HG02981 (cell line): ENCODE results near the gene SPTBN4.
A peak's percentile ranks its signal among the peaks of the same experiment; 100 is the strongest.

Experiments used
- ATAC-seq: cut with Tn5 transposase; IDR thresholded peaks from one replicate; pipeline ENCODE4 v1.9.1; 2021; ENCODE audit warnings: mild to moderate bottlenecking, moderate library complexity; ENCODE audit not compliant: unreplicated experiment

The SPTBN4 gene

DNA sequence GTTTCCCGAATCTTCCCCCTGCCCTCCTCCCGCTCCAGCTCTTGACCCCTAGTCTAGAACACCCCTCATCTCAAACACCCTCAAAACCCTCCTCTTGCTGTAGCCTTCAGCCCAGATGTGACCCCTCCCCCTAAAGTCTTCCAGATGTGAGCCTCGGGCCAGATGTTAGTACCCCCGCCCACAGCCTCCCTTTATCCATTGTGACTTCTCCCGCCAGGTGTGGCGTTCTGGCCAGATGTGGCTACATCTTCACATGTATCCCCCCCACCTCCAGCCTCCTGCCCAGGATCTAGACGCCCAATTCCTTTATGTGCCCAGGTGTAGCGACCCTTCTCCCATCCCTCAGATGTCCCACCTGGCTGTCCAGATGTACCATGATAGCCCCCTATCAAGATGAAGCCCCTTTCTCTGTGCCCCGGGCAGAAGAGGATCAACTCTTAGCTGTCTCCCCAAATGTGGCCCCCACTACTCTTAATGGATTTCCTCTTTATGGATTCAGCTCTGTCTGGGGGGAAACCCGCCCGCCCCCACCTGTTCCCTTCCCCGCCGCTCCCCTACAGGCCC is 133.9 kb downstream of the SPTBN4 start:
- ATAC-seq, result no peak

DNA sequence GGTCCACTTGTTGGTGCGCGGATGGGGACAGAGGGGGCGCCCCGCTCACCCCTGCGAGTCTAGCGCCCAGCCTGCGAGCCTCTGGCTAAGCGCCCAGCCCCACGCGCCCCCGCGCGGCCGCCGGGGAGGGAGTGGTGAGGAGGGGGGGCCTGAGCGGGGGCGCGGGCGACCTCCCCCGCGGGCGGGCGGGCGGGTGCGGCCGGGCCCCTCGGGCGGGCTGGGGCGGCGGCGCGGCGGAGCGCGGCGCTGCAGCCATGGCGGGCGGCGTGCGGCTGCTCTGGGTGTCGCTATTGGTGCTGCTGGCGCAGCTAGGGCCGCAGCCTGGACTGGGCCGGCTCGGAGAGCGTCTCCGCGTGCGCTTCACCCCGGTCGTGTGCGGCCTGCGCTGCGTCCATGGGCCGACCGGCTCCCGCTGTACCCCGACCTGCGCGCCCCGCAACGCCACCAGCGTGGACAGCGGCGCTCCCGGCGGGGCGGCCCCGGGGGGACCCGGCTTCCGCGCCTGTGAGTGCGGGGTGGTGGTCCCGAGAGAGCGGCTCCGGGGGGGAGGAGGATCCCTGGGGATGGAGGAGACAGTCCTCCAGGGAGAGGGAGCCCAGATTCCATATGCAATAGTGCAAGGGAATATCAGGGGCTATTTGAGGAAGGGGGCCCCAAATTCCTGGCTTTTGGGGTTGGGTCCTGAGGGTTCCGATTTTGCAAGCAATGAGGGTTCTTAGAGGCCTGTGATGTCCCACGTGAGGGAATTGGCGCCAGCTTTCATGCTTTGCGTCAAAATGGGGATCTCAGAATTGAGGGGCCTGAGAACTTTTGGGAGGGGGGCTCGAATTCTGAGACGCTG is 134.6 kb downstream of the SPTBN4 start, which contains the start of gene LTBP4:
Gene LTBP4, plus strand, starts transcription at position 236 of the 841 bp plus-strand sequence. Its CDS starts 19 bp downstream, at position 255.
- ATAC-seq, result no peak

DNA sequence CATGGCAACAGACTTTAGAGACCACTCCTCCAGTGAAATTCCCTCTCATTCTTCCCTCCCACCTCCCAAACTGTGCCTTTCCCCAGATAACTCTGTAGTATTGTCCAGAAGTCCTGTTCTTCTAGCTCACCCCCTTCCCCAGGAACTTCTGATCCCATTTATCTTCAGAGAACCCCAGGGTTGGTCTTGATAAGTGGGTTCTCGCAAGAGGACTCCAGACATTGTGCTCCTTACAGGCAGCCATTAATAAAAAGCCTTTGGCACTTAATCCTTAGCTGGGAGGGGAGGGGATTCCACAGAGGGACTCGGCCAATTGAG is 136.2 kb downstream of the SPTBN4 start:
- no peak for ATAC-seq

DNA sequence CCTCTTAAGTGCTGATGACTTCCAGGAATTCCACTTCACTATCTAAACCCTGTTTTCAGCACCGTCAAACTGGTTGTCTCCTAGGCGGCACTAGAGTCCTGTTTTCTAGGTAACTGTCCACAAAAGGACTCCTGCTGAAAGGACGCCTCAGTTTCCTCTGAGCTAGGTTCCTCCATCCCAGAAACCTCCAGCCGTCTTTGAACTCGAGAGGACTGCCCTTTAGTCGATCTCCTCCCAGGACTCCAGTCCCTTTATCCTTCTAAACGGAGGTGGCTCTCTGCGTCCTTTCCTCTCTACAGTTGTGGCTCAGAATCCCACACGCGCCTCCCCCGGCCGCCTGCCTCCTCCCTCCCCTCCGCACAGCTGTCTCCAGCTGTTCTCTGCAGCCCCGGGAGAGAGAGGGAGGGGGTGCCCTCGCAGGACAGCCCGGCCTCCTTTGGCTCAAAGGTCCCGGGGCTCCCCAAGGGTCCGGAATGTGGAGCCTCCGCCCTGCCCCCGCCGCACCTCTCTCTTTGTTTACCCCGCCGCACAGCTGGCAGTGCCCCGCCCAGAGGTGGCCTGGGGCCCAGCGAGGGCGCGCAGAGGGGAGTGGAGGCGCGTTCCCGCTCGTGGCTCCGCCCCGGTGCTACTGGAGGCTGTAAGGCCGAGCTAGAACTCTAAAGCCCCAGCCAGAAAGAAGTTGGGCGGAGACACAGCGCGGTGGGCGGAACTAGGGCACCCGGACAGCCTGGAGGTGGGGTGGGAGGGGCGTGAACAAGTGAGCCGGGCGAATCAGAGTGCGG is 136.8 kb downstream of the SPTBN4 start:
- peak; percentile 69 for ATAC-seq

DNA sequence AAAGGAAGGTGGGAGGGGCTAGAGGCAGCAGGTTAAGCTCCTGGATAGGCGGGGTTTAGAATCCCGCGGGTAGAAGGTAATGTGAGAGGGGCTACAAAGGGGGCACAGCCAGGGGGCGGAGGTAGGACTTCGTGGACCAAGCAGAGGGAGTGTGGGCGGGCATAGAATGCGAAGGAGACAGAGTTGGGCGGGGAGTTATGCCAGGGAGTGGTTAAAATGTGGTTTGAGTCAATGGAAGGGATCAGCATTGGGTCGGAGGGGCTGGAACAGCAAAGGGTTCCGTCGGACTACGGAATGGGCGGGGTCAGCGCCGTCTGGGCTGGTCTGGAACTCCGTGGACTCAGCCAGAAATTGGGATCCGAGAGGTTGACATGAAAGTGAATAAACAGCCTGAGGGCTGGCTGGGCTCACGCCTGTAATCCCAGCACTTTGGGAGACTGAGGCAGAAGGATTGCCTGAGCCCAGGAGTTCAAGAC is 137.4 kb downstream of the SPTBN4 start:
- ATAC-seq, result no peak

DNA sequence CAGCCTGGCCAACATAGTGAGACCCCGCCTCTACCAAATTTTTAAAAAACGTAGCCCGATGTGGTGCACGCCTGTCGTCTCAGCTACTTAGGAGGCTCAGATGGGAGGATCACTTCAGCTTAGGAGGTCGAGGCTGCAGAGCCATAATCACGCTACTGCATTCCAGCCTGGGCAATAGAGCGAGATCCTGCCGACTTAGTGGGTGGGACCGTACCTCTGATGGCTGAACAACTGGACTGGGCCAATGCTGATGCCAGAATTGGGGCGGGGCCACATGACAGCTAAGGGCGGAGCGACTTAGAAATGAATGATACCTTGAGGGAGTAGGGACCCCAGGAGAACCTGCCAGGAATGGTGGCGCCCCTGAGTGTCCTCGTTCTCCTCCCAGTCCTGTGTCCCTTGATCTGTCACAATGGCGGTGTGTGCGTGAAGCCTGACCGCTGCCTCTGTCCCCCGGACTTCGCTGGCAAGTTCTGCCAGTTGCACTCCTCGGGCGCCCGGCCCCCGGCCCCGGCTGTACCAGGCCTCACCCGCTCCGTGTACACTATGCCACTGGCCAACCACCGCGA is 137.9 kb downstream of the SPTBN4 start:
- no peak for ATAC-seq

DNA sequence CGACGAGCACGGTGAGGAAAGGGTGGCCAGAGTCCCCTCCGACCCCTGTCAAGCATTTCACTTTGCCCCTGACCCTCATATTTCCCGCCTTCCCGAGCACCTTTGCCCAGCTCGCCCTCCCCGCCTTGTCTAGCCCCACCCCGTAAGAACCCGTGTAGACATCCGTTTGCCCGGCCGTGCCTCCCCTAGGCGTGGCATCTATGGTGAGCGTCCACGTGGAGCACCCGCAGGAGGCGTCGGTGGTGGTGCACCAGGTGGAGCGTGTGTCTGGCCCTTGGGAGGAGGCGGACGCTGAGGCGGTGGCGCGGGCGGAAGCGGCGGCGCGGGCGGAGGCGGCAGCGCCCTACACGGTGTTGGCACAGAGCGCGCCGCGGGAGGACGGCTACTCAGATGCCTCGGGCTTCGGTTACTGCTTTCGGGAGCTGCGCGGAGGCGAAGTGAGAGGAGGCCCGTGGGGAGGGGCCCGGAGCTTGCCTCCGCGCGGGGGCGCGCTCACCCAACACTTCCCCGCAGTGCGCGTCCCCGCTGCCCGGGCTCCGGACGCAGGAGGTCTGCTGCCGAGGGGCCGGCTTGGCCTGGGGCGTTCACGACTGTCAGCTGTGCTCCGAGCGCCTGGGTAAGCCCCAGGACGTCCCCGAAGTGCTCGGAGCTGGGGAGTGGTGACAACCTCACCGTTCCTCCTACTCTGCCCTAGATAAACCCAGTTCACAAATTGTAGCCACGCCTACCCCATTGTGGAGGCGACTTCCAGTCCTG is 138.6 kb downstream of the SPTBN4 start:
- peak; percentile 26 for ATAC-seq

DNA sequence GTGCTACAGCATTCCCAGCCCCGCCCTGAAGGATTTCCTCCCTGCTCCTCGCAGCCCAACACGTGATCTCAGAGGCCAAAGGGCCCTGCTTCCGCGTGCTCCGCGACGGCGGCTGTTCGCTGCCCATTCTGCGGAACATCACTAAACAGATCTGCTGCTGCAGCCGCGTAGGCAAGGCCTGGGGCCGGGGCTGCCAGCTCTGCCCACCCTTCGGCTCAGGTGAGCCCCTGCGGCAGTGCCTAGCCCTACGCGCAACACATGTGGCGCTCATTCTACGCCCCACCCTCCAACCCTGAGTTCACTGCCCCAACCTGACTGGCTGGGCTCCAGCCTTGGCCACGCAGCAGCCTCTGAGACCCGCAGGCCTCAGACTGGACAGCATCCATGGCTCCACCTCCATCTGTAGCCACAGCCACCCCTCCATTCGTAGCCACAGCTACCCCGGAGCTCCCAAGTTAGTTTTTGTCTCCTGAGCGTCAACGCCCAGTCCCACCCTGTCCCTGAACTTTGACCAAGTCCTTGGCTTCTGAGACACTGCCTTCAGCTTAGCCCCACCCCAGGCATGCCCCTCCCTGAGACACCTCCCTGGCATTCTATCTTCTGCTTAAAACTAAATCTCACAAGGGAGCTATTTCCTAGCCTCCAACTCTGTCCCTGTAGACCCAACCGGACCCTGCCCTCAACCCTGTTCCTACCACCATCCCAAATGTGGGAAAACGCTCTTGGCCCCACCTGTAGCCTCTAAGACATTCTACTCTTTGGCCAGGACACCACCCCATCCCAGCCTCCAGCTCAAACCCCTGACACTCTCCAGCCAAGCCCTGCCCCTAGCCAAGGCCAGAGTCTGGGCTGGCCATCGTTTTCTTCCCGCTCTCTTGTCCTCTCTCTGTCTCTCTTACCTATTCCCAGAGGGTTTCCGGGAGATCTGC is 140.8 kb downstream of the SPTBN4 start:
- no peak for ATAC-seq

DNA sequence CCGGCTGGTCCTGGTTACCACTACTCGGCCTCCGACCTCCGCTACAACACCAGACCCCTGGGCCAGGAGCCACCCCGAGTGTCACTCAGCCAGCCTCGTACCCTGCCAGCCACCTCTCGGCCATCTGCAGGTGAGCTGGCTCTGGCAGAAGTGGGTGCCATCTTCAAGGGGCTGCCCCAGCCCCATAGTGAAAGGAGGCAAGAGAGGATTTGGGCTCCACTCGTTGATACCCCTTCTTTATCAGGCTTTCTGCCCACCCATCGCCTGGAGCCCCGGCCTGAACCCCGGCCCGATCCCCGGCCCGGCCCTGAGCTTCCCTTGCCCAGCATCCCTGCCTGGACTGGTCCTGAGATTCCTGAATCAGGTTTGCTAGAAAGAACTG is 141.4 kb downstream of the SPTBN4 start:
- ATAC-seq, result no peak

DNA sequence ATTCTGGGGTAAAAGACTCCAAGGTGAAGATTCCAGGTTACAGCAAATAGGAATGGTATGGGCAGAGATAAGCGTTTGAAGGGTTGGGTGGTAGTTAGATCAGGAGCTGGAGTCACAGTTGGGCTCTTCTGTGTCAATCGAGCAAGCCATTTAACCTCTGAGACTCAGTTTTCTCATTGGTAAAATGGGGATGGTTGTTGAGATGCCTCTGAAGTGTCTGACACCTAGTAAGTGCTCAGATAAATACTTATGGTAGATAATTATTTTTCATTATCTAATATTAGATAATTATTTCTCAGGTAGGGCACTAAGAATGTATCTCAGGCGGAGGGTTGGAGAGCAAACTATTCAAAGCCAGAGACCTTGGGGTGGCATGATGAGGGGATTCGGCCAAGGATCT is 142.2 kb downstream of the SPTBN4 start:
- ATAC-seq, result no peak

DNA sequence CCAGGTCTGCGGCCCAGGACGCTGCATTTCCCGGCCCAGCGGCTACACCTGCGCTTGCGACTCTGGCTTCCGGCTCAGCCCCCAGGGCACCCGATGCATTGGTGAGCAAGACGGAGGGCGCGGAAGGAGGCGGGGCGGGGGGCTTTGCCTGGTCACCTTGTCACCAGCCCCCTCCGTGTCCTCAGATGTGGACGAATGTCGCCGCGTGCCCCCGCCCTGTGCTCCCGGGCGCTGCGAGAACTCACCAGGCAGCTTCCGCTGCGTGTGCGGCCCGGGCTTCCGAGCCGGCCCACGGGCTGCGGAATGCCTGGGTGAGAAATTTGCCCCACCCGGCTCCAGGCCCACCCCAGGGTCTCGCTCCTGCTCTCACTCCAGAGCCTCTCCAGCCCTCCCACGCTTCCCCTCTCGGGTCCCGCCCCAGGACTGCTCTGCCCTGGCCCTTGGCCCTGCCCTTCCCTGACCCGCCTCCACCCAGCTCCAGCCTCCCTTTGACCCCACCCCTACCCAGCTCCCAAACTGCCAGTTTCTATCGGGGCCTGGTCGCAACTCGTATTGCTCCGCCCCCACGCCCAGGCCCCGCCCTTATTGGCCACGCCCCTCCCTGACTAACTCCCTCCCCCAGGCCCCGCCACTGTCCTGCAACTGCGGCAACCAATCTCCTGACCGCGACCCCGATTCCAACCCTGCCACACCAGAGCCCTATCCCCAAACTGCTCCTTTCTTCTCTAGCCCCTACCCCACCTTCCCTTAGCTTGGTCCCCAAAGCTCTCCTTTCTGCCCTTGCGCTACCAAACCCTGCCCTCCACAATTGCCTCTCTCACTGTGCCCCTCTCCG is 143.0 kb downstream of the SPTBN4 start:
- ATAC-seq, result peak; percentile 48

DNA sequence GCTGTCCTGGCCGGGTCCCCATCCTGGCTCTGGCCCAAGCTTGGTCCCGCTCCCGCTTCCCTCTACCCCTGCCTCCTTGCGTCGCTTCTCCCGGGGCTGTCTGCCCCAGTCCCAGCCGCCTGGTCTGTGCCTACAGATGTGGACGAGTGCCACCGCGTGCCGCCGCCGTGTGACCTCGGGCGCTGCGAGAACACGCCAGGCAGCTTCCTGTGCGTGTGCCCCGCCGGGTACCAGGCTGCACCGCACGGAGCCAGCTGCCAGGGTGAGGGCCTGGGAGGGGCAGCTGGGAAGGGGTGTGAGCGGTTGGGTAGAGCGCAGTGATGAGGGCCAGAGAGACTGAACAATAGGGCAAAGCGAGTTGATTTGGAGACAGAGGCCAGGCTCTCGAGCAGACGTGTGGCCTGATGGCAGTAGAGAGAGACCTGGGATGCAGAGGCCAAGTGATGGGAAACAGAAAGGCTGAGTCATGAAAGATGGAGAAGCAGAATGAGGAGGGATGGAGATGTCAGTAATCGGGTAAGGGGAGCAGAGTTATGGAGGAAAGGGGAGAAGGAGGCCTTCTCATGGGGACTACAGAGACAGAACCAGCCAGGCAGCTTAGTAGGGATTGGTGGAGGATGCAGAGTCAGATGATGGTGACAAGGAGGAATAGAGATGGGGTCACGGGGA is 143.7 kb downstream of the SPTBN4 start:
- no peak for ATAC-seq

DNA sequence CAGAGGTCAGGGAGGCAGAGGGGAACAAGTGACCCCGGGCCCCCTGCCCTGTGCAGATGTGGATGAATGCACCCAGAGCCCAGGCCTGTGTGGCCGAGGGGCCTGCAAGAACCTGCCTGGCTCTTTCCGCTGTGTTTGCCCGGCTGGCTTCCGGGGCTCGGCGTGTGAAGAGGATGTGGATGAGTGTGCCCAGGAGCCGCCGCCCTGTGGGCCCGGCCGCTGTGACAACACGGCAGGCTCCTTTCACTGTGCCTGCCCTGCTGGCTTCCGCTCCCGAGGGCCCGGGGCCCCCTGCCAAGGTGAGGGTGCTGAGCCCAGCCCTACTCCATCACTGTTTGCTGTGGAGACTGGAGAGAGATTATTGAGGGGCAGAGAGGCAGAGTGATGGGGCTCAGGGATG is 144.3 kb downstream of the SPTBN4 start:
- ATAC-seq, result no peak

DNA sequence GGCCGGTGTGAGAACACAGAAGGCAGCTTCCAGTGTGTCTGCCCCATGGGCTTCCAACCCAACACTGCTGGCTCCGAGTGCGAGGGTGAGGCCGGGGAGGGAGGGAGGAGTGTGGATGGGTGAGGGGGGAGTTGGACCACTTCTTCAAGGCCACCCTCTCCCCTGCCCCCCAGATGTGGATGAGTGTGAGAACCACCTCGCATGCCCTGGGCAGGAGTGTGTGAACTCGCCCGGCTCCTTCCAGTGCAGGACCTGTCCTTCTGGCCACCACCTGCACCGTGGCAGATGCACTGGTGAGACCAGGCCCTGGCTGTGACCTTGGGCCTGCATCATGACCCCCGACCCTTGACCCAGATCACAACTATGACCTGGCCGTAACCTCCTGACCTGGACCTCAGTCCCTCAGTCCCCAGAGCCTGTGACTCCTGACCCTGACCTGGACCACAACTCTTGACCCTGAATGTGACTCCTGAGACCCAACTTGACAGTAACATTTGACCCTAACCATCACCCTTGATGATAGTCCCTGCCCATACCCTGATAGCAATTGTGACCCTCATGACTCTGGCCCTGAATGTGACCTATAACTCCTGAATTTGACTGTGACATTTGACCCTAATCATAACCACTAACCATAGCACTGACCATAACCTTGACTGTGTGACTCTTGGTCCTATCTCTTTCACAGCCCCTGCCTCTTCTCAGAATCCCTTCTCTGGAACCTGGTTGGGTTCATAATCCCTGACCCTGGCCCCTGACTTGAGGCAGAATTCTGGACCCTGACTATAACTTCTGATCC is 145.3 kb downstream of the SPTBN4 start:
- no peak for ATAC-seq

DNA sequence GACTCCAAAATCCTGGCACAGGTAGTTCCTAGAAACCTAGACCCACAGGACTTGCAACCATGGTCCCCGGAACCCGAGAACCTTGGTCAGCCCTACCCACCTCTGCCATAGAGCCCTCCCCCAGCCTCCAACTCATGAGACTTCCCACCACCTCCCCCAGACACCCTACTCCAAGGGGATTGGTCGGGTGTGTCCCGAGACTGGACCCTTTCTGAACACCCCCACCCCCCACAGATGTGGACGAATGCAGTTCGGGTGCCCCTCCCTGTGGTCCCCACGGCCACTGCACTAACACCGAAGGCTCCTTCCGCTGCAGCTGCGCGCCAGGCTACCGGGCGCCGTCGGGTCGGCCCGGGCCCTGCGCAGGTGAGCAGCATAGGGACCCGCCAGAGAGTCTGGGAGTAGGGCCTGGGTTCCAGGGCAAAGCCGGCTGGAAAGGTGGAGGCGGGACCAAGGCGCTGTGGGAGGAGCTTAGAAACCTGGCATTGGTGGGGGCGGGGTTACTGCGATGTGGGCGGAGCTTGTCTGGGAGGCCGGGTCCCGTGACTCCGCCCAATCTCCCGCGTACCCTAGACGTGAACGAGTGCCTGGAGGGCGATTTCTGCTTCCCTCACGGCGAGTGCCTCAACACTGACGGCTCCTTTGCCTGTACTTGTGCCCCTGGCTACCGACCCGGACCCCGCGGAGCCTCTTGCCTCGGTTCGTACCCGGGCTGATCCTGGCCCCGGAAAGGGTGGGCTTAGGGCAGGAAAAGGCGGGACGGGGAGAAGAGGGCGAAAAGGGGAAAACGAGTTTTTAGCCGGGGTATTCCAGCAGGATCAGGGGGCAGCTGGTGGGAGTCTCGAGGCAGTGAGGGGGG is 146.3 kb downstream of the SPTBN4 start:
- ATAC-seq, result no peak
